Measurements from ENCODE around the gene DOC2A. TPM values are rescaled to one million over a fixed set of nuclear protein-coding genes. Genes with fewer than 3 reads are reported as not detected.
"Not testable (repeated sequence)": the region's sequence is repeated elsewhere in the genome, so short reads cannot be mapped to it uniquely, and the experiment has no call there.

The DOC2A gene
- total RNA-seq, 1 donor from 2014 or later, result 0.82 TPM

GRCh38 chr16:30028438-30029076 is 17.7 kb upstream of the DOC2A start:
- intact Hi-C loops (cut with micrococcal nuclease), result no loop called here
- ATAC-seq (peak; percentile 60), DNase-seq (no peak)

GRCh38 chr16:30027588-30028437 is 17.0 kb upstream of the DOC2A start:
- no peak for ATAC-seq
- DNase-seq, result no peak
- intact Hi-C loops (cut with micrococcal nuclease), result no loop called here

GRCh38 chr16:30026449-30026848 is 15.6 kb upstream of the DOC2A start:
- intact Hi-C loops (cut with micrococcal nuclease), result no loop called here
- ATAC-seq, result no peak
- no peak for DNase-seq

DNA sequence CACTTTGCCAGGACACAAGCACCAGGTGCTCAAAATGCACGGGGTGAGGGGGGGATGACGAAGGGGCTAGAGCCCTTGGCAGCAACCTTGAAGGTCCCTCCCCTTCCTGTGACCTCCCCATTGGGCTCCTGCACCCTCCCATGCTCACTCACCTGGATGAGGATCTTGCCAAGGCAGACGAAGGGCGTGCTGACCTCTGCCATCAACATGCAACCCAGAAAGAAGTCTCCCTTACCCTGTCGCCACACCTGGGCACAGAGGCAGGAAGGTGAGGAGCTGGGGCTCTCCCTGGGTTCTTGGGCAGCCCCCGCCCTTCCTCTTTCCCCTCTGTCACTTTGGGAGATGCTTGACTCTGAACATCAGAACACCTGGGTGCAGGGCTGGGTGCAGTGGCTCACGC is 14.7 kb upstream of the DOC2A start:
- ATAC-seq (no peak), DNase-seq (no peak)
- intact Hi-C loops (cut with micrococcal nuclease), result no loop called here

DNA sequence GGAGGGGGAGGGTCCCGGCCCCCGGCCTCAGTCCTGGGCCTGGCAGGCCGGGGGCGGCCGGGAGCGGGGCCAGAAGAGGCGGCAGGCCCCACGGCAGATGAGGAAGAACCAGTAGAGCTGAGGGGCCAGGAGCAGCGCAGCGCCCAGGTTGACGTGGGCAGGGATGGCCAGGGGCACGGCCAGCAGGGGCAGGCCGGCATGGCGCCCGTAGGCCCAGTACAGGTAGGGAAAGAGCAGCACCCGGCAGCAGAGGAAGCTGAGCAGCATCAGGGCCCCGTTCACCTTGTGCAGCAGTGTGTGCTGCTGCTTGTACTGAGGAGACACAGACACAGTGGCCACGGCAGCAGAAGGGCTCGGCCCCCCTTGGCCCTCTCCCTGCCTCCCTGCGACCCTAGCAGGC is 14.3 kb upstream of the DOC2A start:
- intact Hi-C loops (cut with micrococcal nuclease), result no loop called here
- no peak for ATAC-seq
- no peak for DNase-seq

- no peak for ATAC-seq
- no peak for DNase-seq
- intact Hi-C loops (cut with micrococcal nuclease), result no loop called here
Measured at GRCh38 chr16:30024451-30024850, 13.6 kb upstream of the DOC2A start.

GRCh38 chr16:30023586-30023985 is 12.8 kb upstream of the DOC2A start:
- intact Hi-C loops (cut with micrococcal nuclease), result no loop called here
- DNase-seq (no peak), ATAC-seq (no peak)

DNA sequence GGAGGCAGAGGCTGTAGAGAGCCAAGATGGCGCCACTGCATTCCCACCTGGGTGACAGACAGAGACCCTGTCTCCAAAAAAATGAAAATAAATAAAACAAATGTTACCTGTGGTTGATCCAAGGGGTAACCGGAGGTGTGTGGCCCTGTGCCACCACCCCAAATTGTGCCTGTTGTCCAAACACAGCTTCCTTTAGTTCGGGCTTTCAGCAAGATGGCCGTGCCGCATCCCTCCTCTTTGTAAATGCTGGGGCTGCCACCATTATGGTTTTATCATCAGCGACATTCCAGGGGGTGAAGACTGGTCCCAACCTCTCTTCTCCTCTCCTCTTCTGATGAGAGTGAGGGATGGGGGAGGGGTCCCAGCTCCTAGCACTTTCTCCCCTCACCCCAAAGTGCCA is 12.1 kb upstream of the DOC2A start, which contains the start of gene C16orf92:
C16orf92 (plus strand) TSS at position 312 of the 400 bp plus-strand sequence. CDS start 143 bp downstream, outside the sequence.
- DNase-seq, result no peak
- ATAC-seq, result no peak
- intact Hi-C loops (cut with micrococcal nuclease), result no loop called here

- DNase-seq, result no peak
- intact Hi-C loops (cut with micrococcal nuclease), result no loop called here
- no peak for ATAC-seq
Measured at GRCh38 chr16:30018731-30019158, 7.9 kb upstream of the DOC2A start.

DNA sequence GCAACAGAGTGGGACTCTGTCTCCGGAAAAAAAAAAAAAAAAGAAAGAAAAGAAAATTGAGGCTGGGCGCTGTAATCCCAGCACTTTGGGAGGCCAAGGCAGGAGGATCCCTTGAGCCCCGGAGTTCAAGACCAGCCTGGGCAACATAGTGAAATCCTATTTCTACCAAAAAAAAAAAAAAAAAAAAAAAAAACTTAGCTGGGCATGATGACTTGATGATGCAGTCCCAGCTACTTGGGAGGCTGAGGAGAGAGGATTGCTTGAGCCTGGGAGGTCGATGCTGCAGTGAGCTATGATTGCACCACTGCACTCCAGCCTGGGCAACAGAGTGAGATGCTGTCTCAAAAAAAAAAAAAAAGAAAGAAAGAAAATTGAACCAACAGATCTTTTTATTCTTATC is 7.1 kb upstream of the DOC2A start:
- ATAC-seq; intact Hi-C loops (cut with micrococcal nuclease): not testable (repeated sequence)
- peak; percentile 1 for DNase-seq

DNA sequence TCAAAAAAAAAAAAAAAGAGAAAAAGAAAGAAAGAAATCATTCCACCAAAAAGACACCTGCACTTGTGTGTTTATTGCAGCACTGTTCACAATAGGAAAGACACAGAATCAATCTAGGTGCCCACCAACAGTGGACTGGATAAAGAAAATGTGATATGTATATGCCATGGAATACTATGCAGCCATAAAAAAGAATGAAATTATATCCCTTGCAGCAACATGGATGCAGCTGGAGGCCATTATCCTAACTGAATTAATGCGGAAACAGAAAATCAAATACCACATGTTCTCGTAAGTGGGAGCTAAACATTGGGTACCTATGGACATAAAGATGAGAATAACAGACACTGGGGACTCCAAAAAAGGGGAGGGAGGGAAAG is 6.4 kb upstream of the DOC2A start:
- ATAC-seq (no peak), DNase-seq (no peak)
- intact Hi-C loops (cut with micrococcal nuclease), result no loop called here

DNA sequence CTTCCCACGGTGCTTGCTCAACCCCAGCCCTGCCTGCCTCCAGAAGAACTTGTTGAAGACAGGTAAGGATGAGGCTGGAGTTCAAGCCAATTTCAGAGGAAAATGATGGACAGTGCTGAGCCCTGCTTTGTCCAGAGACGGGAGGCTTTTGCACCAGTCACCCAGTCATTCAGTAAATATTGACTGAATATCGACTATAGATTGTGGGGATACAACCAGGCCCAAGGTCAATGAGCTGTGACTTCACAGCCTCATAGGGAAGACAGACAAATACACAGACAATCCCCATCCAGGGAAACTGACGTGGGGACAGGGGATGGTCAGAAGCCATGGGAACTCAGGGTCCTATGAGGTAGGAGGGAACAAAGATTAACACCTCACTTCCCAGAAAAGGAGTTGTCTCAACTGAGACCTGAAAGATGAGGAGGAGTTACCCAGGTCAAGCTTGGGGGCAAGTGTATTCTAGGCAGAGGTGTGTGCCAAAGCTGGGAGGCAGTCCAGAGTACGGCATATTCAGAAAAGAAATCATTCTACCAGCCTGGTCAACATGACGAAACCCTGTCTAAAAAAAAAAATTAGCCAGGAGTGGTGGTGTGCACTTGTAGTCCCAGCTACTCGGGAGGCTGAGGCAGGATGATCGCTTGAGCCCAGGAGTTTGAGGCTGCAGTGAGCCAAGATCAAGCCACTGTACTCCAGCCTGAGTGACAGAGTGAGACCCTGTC is 5.9 kb upstream of the DOC2A start:
- intact Hi-C loops (cut with micrococcal nuclease), result no loop called here
- ATAC-seq (no peak), DNase-seq (no peak)

- intact Hi-C loops (cut with micrococcal nuclease); ATAC-seq; DNase-seq: not testable (repeated sequence)
Measured at GRCh38 chr16:30015450-30015849, 4.6 kb upstream of the DOC2A start.

DNA sequence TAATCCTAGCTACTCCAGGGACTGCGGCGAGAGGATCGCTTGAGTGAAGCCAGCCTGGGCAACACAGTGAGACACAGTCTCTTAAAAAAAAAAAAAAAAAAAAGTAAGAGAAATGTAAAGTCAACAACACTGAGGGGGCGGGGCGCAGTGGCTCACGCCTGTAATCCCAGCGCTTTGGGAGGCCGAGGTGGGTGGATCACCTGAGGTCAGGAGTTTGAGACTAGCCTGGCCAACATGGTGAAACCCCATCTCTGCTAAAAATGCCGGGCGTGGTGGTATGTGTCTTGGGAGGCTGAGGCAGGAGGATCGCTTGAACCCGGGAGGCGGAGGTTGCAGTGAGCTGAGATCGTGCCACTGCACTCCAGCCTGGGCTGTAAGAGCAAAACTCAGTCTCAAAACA is 1.8 kb upstream of the DOC2A start:
- intact Hi-C loops (cut with micrococcal nuclease); DNase-seq; ATAC-seq: not testable (repeated sequence)

DNA sequence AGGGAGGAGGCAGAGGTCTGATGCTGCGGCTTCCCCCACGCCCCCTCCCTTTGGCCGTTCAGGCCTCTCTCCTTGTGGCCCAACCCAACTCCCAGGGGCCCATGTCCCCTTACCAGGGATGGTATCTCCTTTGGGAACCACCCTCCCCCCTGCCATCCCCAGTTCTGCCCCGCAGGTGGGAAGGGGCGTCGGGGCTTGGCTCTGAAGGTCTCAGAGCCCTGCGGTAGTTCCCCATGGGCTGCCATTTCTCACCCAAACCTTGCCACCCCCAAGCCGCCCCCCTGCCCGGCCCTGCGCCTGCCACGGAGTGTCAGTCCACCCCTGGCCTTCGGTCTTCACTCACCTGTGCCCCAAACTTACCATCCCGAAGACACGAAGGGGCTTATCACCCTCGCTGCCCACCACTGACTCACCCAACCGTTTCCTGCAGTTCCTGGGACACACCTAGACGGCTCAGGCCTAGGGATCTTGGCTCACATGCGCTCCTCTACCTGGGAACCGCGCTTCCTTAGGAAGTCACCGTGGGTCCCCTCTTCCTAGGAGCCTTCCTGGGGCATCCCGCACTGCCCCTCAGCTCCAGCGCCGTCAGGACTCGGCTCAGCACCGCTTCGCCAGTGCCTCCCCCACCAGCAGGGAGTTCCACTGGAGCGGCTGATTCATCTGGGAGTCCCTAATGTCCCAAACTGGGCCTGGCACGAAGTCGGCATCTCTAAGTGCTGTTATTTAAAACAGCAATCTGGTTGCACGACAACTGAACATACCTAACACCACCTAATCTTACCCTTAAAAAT is 1.1 kb upstream of the DOC2A start:
- no peak for ATAC-seq
- intact Hi-C loops (cut with micrococcal nuclease), result no loop called here
- no peak for DNase-seq

- DNase-seq, result no peak
- intact Hi-C loops (cut with micrococcal nuclease), result no loop called here
- ATAC-seq, result no peak
Measured at GRCh38 chr16:30009990-30010843, 610 bp downstream of the DOC2A start.

- no peak for DNase-seq
- intact Hi-C loops (cut with micrococcal nuclease), result no loop called here
- ATAC-seq, result no peak
Measured at GRCh38 chr16:30009085-30009862, 1.6 kb downstream of the DOC2A start.

Data from left ventricle myocardium superior (tissue), 1 donor.